HG03342 (cell line): ENCODE results near the gene SLC39A10.
"Not testable (repeated sequence)": the region's sequence is repeated elsewhere in the genome, so short reads cannot be mapped to it uniquely, and the experiment has no call there.

Experiments
- ATAC-seq: cut with Tn5 transposase; IDR thresholded peaks from one replicate; pipeline ENCODE4 v1.9.1; 2021; ENCODE audit warnings: mild to moderate bottlenecking, moderate library complexity; ENCODE audit not compliant: unreplicated experiment

Gene SLC39A10

DNA sequence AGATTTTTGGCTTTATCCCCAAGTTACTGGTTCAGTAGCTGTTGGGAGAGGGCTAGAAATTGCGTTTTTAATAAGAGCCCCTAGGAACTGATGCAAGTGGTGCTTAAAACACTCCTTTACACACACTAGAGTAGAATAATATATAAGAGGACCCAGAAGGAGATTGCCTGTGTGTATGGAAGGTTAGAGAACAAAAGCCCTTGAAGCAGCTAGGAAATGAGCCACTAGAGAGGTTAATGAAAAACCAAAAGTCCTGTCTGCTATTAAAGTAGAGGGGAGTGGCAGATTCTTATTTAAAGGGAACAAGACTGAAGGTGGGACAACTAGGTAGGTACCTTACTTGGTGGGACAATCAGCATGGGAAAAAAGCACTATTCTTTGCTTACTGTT lies 14.4 kb upstream of the SLC39A10 start:
- ATAC-seq, result no peak

GRCh38 chr2:195644708-195645107 lies 12.3 kb upstream of the SLC39A10 start:
- not testable (repeated sequence) for ATAC-seq

GRCh38 chr2:195645413-195645812 lies 11.6 kb upstream of the SLC39A10 start:
- no peak for ATAC-seq

GRCh38 chr2:195646424-195646823 lies 10.6 kb upstream of the SLC39A10 start:
- no peak for ATAC-seq

DNA sequence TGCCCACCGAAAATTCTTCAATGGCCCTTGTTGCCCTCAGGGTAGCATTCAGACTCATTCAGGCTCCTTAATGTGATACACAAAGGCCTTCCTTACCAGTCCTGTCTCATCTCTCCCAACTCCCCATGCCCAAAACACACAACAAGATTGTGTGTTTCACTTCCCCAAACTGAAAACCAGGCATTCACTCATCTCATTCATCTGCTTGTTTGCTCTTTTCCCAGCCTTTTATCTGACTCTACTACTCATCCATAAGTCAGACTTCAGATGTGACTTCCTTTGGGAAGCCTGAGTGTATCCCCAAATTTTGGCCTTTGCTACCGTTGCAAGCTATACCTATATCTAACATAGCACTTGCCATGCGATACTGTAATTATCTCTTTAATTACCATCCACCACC lies 9.7 kb upstream of the SLC39A10 start:
- no peak for ATAC-seq

DNA sequence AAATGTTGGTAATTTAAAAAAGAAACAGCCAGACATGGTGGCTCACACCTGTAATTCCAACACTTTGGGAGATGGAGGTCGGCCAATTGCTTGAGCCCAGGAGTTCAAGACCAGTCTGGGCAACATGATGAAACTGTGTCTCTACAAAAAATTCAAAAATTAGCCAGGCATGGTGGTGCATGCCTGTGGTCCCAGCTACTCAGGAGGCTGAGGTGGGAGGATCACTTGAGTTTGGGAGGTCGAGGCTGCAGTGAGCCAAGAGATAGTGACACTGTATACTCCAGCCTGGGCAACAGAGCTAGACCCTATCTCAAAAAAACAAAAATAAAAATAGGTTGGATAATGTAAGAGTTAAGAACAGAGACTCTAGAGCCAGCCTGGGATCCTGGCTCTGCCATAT lies 8.7 kb upstream of the SLC39A10 start:
- not testable (repeated sequence) for ATAC-seq

DNA sequence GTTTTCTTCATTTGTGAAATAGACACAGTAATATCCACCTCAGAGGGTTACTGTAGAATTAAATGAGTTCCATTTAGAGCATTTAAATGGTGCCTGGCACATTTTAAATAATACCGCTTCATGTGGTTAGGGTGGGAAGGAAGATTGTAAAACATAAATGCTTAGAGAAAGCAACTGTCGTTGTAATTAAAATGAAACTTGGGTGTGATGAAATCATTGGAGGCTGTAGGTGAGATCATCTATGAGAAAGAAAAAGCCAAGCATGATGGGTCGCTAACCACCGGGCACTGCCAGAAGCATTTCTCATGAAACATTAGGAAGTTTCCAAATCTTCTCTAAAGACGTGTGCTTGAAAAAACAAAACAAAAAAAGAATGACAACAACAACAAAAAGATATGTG lies 8.2 kb upstream of the SLC39A10 start:
- no peak for ATAC-seq

DNA sequence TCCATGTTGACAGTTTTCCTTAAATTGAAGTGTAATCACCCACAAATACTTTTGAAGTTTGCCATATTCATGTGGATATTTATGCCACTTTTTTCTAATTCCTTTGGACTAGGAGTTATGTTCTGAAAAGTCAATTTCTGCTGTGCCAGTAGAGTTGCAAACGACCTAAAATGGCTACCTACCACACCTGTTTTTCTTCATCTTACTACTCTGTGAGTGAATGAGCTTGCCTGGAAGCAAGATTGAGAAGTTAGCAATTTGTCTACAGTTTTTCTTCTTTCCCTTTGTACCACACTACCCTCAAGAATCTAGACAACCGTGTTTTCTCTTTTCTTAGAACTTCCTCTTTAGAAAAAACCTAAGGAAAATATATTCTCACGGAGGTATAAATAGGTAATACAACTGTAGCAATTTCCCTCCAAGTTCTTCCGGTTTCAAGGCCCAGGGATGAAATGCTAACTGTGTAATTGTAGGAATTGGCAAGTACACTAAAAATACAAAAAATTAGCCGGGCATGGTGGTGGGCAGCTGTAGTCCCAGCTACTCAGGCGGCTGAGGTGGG lies 7.3 kb upstream of the SLC39A10 start:
- peak; percentile 20 for ATAC-seq

- no peak for ATAC-seq
These were observed 6.0 kb upstream of the SLC39A10 start for GRCh38 chr2:195651046-195651445.

DNA sequence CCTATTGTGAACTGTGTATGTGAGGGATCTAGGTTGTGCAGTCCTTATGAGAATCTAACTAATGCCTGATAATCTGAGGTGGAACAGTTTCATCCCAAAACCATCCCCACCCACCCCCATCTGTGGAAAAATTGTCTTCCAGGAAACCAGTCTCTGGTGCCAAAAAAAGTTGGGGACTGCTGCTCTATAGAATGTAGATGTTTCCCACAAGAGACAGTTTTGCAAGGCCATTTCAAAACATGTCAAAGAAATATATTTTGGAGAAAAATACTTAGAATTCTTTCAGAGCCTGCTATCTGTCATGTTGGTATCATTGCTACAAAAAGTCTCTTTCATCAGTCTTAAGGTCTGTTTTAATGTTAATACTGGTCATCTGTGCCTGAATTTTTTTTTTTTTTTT lies 4.1 kb upstream of the SLC39A10 start:
- no peak for ATAC-seq

DNA sequence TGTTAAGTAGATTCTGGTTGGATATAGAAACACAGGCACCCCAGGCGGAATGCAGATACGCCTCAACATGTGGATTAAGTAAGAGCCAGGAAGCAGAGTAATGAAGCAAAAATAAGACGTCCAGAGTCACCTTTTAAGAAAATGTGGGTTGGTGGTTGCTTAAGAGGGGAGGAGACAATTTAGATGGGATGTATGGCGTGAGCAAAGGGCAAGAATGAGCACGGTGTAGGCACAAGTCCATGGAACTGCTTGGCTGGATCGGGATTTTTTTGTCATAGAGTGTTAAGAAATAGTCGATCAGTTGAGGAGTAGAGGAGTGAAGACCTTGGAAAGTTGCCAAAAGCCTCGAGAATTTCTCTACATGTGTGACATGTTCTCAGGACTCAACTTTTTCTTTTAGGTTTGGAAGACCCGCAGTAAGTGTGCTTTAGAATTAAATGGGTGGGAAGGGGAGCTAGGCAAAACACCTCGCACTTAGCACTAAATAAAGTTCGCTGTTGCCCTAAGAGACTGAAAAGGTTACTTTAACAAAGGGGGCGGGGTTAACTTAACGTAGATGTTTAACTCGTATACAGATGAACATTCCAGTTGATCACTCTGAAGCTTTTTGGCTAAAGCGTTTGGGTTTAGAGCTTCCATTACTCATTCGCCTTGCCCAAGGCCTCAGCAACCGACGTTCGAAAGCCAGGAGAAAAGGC lies 716 bp upstream of the SLC39A10 start:
- ATAC-seq, result no peak

GRCh38 chr2:195657634-195658540 lies 861 bp downstream of the SLC39A10 start:
- ATAC-seq, result peak; percentile 31

GRCh38 chr2:195658541-195658890 lies 1.5 kb downstream of the SLC39A10 start:
- ATAC-seq, result no peak

GRCh38 chr2:195659114-195659513 lies 2.1 kb downstream of the SLC39A10 start:
- ATAC-seq, result no peak

DNA sequence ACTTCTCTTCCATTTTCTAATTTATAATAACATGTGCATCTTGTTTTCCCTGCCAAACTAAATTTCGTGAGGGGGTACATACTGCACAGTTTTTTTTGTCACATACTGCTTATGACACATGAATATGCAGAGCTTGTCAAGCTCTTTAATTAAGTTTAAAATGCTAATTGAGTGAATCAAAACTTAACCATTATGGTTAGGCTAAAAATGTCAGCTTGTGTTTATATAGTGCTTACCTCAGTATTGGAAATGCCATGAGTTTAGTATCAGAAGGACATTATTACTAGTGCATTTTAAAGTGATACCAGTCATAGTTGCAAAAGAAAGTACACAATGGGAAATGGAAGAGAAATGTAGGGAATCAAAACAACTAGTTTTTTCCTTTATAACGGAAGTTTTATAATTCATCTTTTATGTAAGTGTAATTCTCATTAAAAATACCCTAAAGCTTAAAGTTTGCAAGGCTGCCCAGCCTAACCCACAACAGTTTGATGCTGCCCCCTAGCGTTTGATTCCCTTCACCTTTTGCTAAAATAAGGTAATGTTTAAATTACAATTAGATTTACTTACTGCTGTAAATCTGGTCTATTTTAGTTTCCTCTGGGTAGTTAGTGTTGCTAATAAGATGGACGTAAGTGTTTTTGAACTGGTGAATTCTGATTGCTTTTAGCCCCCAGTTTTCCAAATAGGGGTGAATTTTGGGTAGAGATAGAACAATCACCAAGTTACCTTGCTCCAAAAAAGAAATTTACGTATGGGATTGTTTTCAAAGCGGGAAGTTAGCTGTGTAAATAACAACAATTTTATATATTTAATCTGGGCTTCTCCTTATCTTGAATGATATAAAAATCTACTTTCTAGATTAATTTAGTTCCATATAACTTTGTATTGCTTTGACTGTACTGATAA lies 3.2 kb downstream of the SLC39A10 start:
- ATAC-seq, result no peak

GRCh38 chr2:195662138-195662537 lies 5.1 kb downstream of the SLC39A10 start:
- ATAC-seq, result no peak

- no peak for ATAC-seq
These were observed 6.0 kb downstream of the SLC39A10 start for GRCh38 chr2:195663007-195663406.

DNA sequence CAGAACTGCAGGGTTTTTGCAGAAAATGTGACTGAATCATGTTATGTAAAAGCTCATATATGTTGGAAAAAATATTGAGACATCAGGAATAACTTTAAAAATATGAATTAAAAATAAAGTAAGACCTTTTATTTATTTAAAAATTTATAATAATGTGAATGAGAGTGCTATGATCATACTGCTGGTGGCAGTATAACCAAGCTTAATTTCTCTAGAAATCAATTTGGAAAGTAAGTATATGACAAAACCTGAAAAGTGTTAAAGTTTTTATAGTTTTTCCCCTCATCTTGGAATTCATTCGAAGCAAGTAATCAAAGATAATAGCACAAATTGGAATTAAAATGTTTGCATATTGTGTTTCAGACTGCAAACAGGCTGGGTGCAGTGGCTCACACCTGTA lies 7.5 kb downstream of the SLC39A10 start:
- no peak for ATAC-seq

- ATAC-seq, result not testable (repeated sequence)
These were observed 8.1 kb downstream of the SLC39A10 start for GRCh38 chr2:195665153-195665552.

- no peak for ATAC-seq
These were observed 9.2 kb downstream of the SLC39A10 start for GRCh38 chr2:195666113-195666712.

DNA sequence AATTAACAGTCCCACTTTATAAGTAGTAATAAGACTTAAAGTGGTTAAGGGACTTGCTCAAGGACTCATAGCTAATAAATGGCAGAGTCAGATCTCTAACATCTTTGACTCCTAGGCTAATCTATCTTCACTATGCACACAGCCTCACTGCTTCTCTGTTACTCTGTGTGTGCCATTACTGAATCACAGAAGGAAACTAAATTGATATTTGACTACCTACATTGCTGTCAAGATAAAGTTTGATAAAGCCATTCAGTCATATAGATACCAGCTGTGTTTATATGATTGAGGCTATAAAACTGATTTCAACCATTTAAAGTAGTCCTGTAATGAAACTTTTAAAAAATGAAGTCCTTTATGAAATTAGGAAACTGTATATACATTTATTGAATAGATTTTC lies 10.9 kb downstream of the SLC39A10 start:
- no peak for ATAC-seq
